Upper lobe of left lung (tissue), 4 donors: ENCODE measurements around the gene FCRL5.

Source experiments
- CTCF ChIP-seq, 6 experiments: fragments of 450-650 bp in 4 of 6; fragments of 200-600 bp in 2 of 6; sonication (generic) in 2 of 6; IDR thresholded peaks; one replicate each; pipeline ENCODE4 v1.5.1; 2016 to 2019; ENCODE audit warnings: antibody characterized with exemption in 6 of 6
- POLR2A ChIP-seq, 4 donors: fragments of 450-650 bp; IDR thresholded peaks; one replicate each; pipeline ENCODE4 v1.5.1; 2016 to 2017; ENCODE audit warnings: antibody characterized with exemption in 4 of 4, mild to moderate bottlenecking in 2 of 4
- POLR2AphosphoS5 ChIP-seq, 2 donors: sonication (generic); formaldehyde crosslinking; IDR thresholded peaks; one replicate each; pipeline ENCODE4 v1.5.1; 2017; ENCODE audit warnings: antibody characterized with exemption in 2 of 2

GRCh38 chr1:157566484-157567300 lies 14.4 kb upstream of the FCRL5 start:
- TF ChIP-seq POLR2A (IDR thresholded peaks at IDR 0.05) (no peak), CTCF (IDR thresholded peaks at IDR 0.05) (no peak), POLR2AphosphoS5 (IDR thresholded peaks at IDR 0.05) (no peak)
